KG1 (cell line): Measurements from ENCODE around the gene CCDC200.
"Not testable (repeated sequence)": the region's sequence is repeated elsewhere in the genome, so short reads cannot be mapped to it uniquely, and the experiment has no call there.

ENCODE experiments used
- DNase-seq: peaks from one replicate; lab custom pipeline; 2025; lab: John Stamatoyannopoulos, UW

CCDC200 gene

GRCh38 chr17:43228020-43228782 is at the start of gene CCDC200:
Gene CCDC200 (minus strand): TSS chr17:43228623. CDS start chr17:43228554, 69 bp downstream.
- DNase-seq, result not testable (repeated sequence)

- DNase-seq, result not testable (repeated sequence)
These were observed 44.5 kb upstream of the CCDC200 start for GRCh38 chr17:43272914-43273313.

- DNase-seq, result not testable (repeated sequence)
These were observed 44.1 kb upstream of the CCDC200 start for GRCh38 chr17:43272483-43272882.

- DNase-seq, result not testable (repeated sequence)
These were observed 42.4 kb upstream of the CCDC200 start for GRCh38 chr17:43270552-43271504.

GRCh38 chr17:43246456-43246855 is 18.0 kb upstream of the CCDC200 start:
- not testable (repeated sequence) for DNase-seq

- DNase-seq, result not testable (repeated sequence)
These were observed 12.4 kb upstream of the CCDC200 start for GRCh38 chr17:43240596-43241352.

- DNase-seq, result not testable (repeated sequence)
These were observed 11.2 kb upstream of the CCDC200 start for GRCh38 chr17:43239597-43239996.

GRCh38 chr17:43233877-43234276 is 5.5 kb upstream of the CCDC200 start, which contains the start of gene RNU2-1:
Gene RNU2-1 (minus strand): TSS chr17:43233977.
- not testable (repeated sequence) for DNase-seq

GRCh38 chr17:43233263-43233662 is 4.8 kb upstream of the CCDC200 start:
- not testable (repeated sequence) for DNase-seq

- DNase-seq, result not testable (repeated sequence)
These were observed 3.7 kb upstream of the CCDC200 start for GRCh38 chr17:43232021-43232699.

GRCh38 chr17:43231205-43232020 is 3.0 kb upstream of the CCDC200 start:
- not testable (repeated sequence) for DNase-seq

GRCh38 chr17:43226393-43226792 is 2.0 kb downstream of the CCDC200 start:
- no peak for DNase-seq

GRCh38 chr17:43224146-43224705 is 4.2 kb downstream of the CCDC200 start:
- no peak for DNase-seq

- DNase-seq, result no peak
These were observed 7.8 kb downstream of the CCDC200 start for GRCh38 chr17:43220511-43221125.

GRCh38 chr17:43219746-43220380 is 8.6 kb downstream of the CCDC200 start:
- DNase-seq, result no peak

GRCh38 chr17:43219001-43219400 is 9.4 kb downstream of the CCDC200 start:
- no peak for DNase-seq

- no peak for DNase-seq
These were observed 10.8 kb downstream of the CCDC200 start for GRCh38 chr17:43217614-43218087.

GRCh38 chr17:43216762-43217613 is 11.4 kb downstream of the CCDC200 start:
- DNase-seq, result no peak
